Panc1 (cell line): Measurements from ENCODE around the gene GOLGA1.

Source experiments
- CTCF ChIP-seq: fragments of 450-650 bp; IDR thresholded peaks from 2 replicates; pipeline ENCODE4 v1.5.1; 2017; ENCODE audit warnings: mild to moderate bottlenecking
- POLR2AphosphoS5 ChIP-seq: IDR thresholded peaks from 2 replicates; pipeline ENCODE4 v1.6.1; 2012; ENCODE audit warnings: mild to moderate bottlenecking, low read depth, low read length, moderate library complexity
- SIN3A ChIP-seq: IDR thresholded peaks from 2 replicates; pipeline ENCODE4 v1.6.1; 2012; ENCODE audit warnings: low read depth, mild to moderate bottlenecking, low read length, moderate library complexity, borderline replicate concordance; ENCODE audit not compliant: insufficient read depth
- TCF7L2 ChIP-seq: IDR thresholded peaks from 2 replicates; pipeline ENCODE4 v1.6.1; 2011; ENCODE audit warnings: mild to moderate bottlenecking, low read depth, low read length, inconsistent platforms
- TF ChIP-seq, protein P1 (sequence below), 2 experiments: IDR thresholded peaks; 2 replicates each; pipeline ENCODE4 v1.6.1; 2011 to 2012; ENCODE audit warnings: low read depth in 2 of 2, control low read depth in 1 of 2, low read length in 1 of 2, mild to moderate bottlenecking in 1 of 2, moderate library complexity in 1 of 2; ENCODE audit not compliant: insufficient read depth in 1 of 2

GRCh38 chr9:124858330-124859046, 82.4 kb downstream of the GOLGA1 start:
- TF ChIP-seq CTCF (no peak), POLR2AphosphoS5 (no peak), TCF7L2 (no peak), SIN3A (no peak)
- TF ChIP-seq, protein P1, sequence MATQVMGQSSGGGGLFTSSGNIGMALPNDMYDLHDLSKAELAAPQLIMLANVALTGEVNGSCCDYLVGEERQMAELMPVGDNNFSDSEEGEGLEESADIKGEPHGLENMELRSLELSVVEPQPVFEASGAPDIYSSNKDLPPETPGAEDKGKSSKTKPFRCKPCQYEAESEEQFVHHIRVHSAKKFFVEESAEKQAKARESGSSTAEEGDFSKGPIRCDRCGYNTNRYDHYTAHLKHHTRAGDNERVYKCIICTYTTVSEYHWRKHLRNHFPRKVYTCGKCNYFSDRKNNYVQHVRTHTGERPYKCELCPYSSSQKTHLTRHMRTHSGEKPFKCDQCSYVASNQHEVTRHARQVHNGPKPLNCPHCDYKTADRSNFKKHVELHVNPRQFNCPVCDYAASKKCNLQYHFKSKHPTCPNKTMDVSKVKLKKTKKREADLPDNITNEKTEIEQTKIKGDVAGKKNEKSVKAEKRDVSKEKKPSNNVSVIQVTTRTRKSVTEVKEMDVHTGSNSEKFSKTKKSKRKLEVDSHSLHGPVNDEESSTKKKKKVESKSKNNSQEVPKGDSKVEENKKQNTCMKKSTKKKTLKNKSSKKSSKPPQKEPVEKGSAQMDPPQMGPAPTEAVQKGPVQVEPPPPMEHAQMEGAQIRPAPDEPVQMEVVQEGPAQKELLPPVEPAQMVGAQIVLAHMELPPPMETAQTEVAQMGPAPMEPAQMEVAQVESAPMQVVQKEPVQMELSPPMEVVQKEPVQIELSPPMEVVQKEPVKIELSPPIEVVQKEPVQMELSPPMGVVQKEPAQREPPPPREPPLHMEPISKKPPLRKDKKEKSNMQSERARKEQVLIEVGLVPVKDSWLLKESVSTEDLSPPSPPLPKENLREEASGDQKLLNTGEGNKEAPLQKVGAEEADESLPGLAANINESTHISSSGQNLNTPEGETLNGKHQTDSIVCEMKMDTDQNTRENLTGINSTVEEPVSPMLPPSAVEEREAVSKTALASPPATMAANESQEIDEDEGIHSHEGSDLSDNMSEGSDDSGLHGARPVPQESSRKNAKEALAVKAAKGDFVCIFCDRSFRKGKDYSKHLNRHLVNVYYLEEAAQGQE (IDR thresholded peaks at IDR 0.05; ENCODE audit: insufficient read depth in 1 of 2, low read depth in 2 of 2, low read length in 1 of 2) = no peak
